ENCODE results near the gene AOAH. TPM values are rescaled to one million over a fixed set of nuclear protein-coding genes. Genes with fewer than 3 reads are reported as not detected.
A peak's percentile ranks its signal among the peaks of the same experiment; 100 is the strongest.
"Not testable (repeated sequence)": the region's sequence is repeated elsewhere in the genome, so short reads cannot be mapped to it uniquely, and the experiment has no call there.

AOAH gene
- total RNA-seq, 1 experiment from 2014 or later = 0.05 TPM

GRCh38 chr7:36522453-36523007 lies 201.8 kb downstream of the AOAH start:
- in situ Hi-C loops (cut with HindIII; ENCODE audit: low pct_unique_long_range_greater_than_20kb, low sequenced_read_pairs) = no loop called here
- DNase-seq (ENCODE audit: low read depth, low spot score) = no peak

GRCh38 chr7:36521911-36522310 lies 202.4 kb downstream of the AOAH start:
- DNase-seq (ENCODE audit: low read depth, low spot score) = no peak
- in situ Hi-C loops (cut with HindIII; ENCODE audit: low pct_unique_long_range_greater_than_20kb, low sequenced_read_pairs) = no loop called here

GRCh38 chr7:36521133-36521532 lies 203.2 kb downstream of the AOAH start:
- in situ Hi-C loops (cut with HindIII; ENCODE audit: low pct_unique_long_range_greater_than_20kb, low sequenced_read_pairs) = no loop called here
- DNase-seq (ENCODE audit: low read depth, low spot score) = no peak

- in situ Hi-C loops (cut with HindIII; ENCODE audit: low pct_unique_long_range_greater_than_20kb, low sequenced_read_pairs) = no loop called here
These were observed 208.4 kb downstream of the AOAH start for GRCh38 chr7:36515847-36516246.

GRCh38 chr7:36514289-36515243 lies 209.7 kb downstream of the AOAH start:
- no peak for DNase-seq (ENCODE audit: low read depth, low spot score)
- in situ Hi-C loops (cut with HindIII; ENCODE audit: low pct_unique_long_range_greater_than_20kb, low sequenced_read_pairs) = no loop called here

More at GRCh38 chr7:36515847-36516246, 208.4 kb downstream of the AOAH start:
- DNase-seq (ENCODE audit: low read depth, low spot score) = no peak

- no peak for DNase-seq (ENCODE audit: low read depth, low spot score)
- in situ Hi-C loops (cut with HindIII; ENCODE audit: low pct_unique_long_range_greater_than_20kb, low sequenced_read_pairs) = no loop called here
These were observed 210.9 kb downstream of the AOAH start for GRCh38 chr7:36513393-36513792.

- no peak for DNase-seq (ENCODE audit: low read depth, low spot score)
- in situ Hi-C loops (cut with HindIII; ENCODE audit: low pct_unique_long_range_greater_than_20kb, low sequenced_read_pairs) = no loop called here
These were observed 211.7 kb downstream of the AOAH start for GRCh38 chr7:36512616-36513015.

- in situ Hi-C loops (cut with HindIII; ENCODE audit: low pct_unique_long_range_greater_than_20kb, low sequenced_read_pairs) = no loop called here
- DNase-seq (ENCODE audit: low read depth, low spot score) = peak; percentile 38
These were observed 214.3 kb downstream of the AOAH start for GRCh38 chr7:36509962-36510361.

GRCh38 chr7:36507475-36508440 lies 216.5 kb downstream of the AOAH start:
- no peak for DNase-seq (ENCODE audit: low read depth, low spot score)
- in situ Hi-C loops (cut with HindIII; ENCODE audit: low pct_unique_long_range_greater_than_20kb, low sequenced_read_pairs) = no loop called here

- DNase-seq (ENCODE audit: low read depth, low spot score) = no peak
- in situ Hi-C loops (cut with HindIII; ENCODE audit: low pct_unique_long_range_greater_than_20kb, low sequenced_read_pairs) = no loop called here
These were observed 217.5 kb downstream of the AOAH start for GRCh38 chr7:36506820-36507219.

- in situ Hi-C loops (cut with HindIII; ENCODE audit: low pct_unique_long_range_greater_than_20kb, low sequenced_read_pairs) = no loop called here
- no peak for DNase-seq (ENCODE audit: low read depth, low spot score)
These were observed 218.0 kb downstream of the AOAH start for GRCh38 chr7:36506130-36506798.

GRCh38 chr7:36504617-36505016 lies 219.7 kb downstream of the AOAH start:
- in situ Hi-C loops (cut with HindIII; ENCODE audit: low pct_unique_long_range_greater_than_20kb, low sequenced_read_pairs); DNase-seq (ENCODE audit: low read depth, low spot score): not testable (repeated sequence)

GRCh38 chr7:36504216-36504615 lies 220.1 kb downstream of the AOAH start:
- DNase-seq (ENCODE audit: low read depth, low spot score); in situ Hi-C loops (cut with HindIII; ENCODE audit: low pct_unique_long_range_greater_than_20kb, low sequenced_read_pairs): not testable (repeated sequence)

GRCh38 chr7:36497775-36498174 lies 226.5 kb downstream of the AOAH start:
- DNase-seq (ENCODE audit: low read depth, low spot score) = no peak
- in situ Hi-C loops (cut with HindIII; ENCODE audit: low pct_unique_long_range_greater_than_20kb, low sequenced_read_pairs) = no loop called here

- in situ Hi-C loops (cut with HindIII; ENCODE audit: low pct_unique_long_range_greater_than_20kb, low sequenced_read_pairs); DNase-seq (ENCODE audit: low read depth, low spot score): not testable (repeated sequence)
These were observed 227.1 kb downstream of the AOAH start for GRCh38 chr7:36497176-36497575.

GRCh38 chr7:36496576-36496975 lies 227.7 kb downstream of the AOAH start:
- DNase-seq (ENCODE audit: low read depth, low spot score) = no peak
- in situ Hi-C loops (cut with HindIII; ENCODE audit: low pct_unique_long_range_greater_than_20kb, low sequenced_read_pairs) = no loop called here

- in situ Hi-C loops (cut with HindIII; ENCODE audit: low pct_unique_long_range_greater_than_20kb, low sequenced_read_pairs) = no loop called here
- DNase-seq (ENCODE audit: low read depth, low spot score) = no peak
These were observed 233.0 kb downstream of the AOAH start for GRCh38 chr7:36491317-36491716.

All from SK-MEL-5 (cell line).